Heart left ventricle (tissue), 13 donors: ENCODE data around the gene CDK1.

Experiments used
- POLR2A ChIP-seq, 2 donors: fragments of 450-650 bp; IDR thresholded peaks; one replicate each; pipeline ENCODE4 v1.6.1; 2017; ENCODE audit warnings: antibody characterized with exemption in 2 of 2, mild to moderate bottlenecking in 2 of 2, moderate library complexity in 2 of 2
- TF ChIP-seq, protein P1 (sequence below), 12 donors: fragments of 200-600 bp; sonication (generic) in 4 of 12; IDR thresholded peaks; one replicate each; pipeline versions ENCODE4 v1.5.0 to v1.8.0; 2018 to 2022; ENCODE audit warnings: antibody characterized with exemption in 12 of 12, mild to moderate bottlenecking in 5 of 12
- donor health status: ischemic (EF 13 %, LVEDD 7.1; RV severe dilation, severe dysfunction).
- donor health status: DM: no; HTN: yes; CAD: no.
- donor health status: DM: no; HTN: no; CAD: no.
- donor health status: ischemic (EF 25% LVEDD 6.9; RV normal size, moderate dysfunction).
- donor health status: ischemic (EF 25% LVEDD 5.7; RV mildly dilated, moderate dysfunction).
- donor health status: ischemic (EF 35%, LVEDD 5.7; RV mildly dilated, moderate dysfunction).
- donor health status: nonischemic (EF 11% LVEDD 7.7; RV severe dilation, severe dysfunction).
- donor health status: DM: yes; HTN: yes; CAD: no.
- donor health status: PGD.
- donor health status: ischemic (EF 29% LVEDD 5.4; RV normal size, mild dysfunction).
- donor health status: nonischemic (EF 23%, LVEDD 6.1; RV moderate dilation, normal function).

DNA sequence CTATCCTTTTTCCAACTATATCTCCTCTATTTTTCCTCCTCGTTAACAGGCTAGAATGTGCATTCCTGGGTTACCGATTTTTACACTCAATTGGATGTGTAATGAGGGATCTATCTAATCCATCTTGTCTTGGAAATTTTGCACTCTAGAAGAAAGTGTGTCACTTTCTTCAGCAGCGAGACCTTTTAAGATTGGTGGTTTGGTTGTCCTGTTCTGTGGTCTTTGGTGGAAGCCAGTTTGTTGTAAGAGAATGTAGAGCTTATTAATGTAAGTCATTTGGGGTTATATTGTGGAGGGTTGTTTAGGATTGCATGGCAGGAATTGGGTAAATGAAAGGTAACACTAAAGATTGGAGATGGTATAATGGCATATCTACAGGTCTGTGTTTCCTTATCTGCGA is 16.7 kb downstream of the CDK1 start:
- TF ChIP-seq, protein P1, sequence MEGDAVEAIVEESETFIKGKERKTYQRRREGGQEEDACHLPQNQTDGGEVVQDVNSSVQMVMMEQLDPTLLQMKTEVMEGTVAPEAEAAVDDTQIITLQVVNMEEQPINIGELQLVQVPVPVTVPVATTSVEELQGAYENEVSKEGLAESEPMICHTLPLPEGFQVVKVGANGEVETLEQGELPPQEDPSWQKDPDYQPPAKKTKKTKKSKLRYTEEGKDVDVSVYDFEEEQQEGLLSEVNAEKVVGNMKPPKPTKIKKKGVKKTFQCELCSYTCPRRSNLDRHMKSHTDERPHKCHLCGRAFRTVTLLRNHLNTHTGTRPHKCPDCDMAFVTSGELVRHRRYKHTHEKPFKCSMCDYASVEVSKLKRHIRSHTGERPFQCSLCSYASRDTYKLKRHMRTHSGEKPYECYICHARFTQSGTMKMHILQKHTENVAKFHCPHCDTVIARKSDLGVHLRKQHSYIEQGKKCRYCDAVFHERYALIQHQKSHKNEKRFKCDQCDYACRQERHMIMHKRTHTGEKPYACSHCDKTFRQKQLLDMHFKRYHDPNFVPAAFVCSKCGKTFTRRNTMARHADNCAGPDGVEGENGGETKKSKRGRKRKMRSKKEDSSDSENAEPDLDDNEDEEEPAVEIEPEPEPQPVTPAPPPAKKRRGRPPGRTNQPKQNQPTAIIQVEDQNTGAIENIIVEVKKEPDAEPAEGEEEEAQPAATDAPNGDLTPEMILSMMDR (IDR thresholded peaks at IDR 0.05): no peak
- no peak for TF ChIP-seq POLR2A (IDR thresholded peaks at IDR 0.05)
